HuH-7 (cell line): Measurements from ENCODE around the gene SPTBN1.

Experiments used
- DNase-seq: peaks from one replicate; pipeline ENCODE4 v3.0.0; 2011; ENCODE audit warnings: low spot score

SPTBN1 gene

DNA sequence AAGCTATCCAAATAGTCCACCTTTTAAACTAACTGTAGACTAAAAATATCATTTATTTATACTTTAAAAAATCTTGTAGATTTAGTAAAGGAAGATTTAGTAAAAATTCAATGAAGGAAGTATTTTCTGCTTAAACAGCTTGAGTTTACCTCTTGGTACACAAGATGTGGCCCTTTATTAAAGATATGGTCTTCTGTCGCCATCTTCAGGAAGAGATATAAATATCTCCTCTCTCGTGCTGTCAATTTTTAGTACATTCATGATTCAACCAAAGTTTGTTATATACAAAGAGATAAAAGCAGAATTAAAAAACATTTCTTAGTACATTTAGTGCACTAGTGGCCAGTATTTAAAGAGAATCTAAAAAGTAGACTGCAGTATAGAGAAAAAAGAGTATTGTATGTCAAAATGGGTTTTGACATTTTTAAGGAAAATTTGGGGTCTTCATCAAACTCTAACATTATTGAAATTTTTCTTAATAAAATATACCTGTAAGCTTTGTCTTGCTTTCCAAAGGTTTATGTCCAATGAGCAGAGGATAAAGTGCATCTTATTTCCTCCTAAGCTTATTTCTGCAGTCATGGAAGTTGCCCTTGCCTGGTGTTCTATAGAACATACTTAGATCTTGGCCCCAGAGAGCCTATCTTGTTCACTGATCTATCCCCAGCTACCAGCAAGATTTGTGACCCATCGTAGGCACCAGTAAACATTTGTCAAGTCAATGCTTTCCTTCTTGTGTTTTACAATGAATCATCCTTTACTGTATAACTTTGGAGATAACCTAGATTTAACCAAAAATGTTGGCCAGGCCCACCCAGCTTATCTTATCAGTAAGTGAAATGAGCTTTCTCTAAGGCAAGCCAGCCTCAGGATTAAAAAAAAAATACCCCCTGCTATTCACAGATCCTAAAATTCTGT is 248.8 kb downstream of the SPTBN1 start:
- DNase-seq, result peak; percentile 65

DNA sequence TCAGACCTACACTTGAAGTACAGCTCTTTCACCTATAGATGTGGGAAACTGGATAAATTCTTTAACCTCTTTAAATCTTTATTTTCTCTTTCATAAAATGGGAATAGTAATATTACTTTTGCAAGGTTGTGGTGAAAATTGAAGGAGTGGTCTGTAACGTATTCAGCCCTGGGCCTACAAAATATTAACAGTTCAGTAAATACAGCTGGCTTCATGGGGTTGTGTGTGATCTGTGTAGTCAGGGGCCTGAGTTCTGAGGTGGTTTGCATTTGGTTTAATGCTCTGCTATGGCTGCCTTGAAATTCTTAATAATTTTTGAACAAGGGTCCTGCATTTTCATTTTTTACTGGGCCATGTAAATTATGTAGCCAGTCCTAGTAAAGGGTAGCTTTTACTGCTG is 250.5 kb downstream of the SPTBN1 start:
- DNase-seq, result peak; percentile 43

DNA sequence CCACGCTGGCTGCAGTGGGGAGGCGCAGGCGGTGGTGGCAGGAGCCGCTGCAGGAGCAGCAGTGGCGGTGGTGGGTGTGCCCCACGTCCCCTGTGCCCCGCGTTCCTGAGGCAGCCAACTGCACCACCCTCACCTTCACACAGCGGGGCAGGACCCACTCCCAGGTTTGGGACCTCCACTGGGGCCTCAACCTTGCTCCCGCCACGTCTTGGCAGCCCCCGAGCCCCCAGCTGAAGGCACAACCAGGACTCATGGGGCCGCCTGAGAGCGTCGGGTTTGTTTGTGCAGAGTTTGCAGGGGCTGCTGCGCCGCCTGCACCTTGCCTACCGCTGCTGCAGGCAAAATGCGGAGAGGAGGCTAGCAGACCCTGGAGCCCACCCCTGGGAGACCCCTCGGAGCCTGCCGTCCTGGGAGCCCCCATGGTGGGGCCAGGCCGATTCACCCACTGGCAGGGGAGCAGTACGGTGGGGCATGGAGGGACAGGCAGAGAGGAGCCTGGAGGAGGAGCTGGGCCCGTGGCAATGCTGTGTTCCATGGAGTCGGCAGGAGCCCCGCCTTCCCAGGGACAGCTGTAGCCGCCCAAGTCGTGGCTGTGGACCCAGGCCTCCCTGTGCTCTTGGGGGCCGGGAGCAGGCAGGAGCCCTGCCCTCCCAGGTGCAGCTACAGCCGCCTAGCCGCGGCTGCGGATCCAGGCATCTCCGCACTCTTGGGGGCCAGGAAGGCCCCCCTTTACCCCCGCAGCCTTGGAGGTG is 252.6 kb downstream of the SPTBN1 start:
- DNase-seq, result no peak

DNA sequence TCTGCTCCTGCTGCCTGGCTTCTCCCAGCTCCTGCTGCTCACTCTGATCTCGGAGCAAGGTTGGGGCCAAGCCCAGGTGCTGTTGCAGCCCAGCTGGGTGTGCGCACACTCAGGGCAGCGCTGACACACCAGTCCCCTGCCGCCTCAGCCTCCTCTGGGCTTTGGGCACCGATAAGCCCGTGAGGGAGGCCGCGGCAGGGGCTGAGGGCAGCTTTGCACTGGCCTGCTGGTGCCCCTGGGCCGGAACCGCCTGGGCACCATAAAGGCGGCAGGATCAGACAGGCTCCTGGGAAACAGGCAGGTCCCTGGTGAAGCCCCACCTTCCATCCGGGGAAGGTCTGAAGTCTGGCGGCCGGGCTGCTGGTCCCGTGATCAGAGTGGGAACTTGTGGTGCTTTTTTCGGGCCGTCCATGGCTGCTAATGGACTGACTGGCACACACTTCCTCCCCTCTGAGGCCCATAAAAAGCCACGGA is 253.2 kb downstream of the SPTBN1 start:
- DNase-seq, result no peak

DNA sequence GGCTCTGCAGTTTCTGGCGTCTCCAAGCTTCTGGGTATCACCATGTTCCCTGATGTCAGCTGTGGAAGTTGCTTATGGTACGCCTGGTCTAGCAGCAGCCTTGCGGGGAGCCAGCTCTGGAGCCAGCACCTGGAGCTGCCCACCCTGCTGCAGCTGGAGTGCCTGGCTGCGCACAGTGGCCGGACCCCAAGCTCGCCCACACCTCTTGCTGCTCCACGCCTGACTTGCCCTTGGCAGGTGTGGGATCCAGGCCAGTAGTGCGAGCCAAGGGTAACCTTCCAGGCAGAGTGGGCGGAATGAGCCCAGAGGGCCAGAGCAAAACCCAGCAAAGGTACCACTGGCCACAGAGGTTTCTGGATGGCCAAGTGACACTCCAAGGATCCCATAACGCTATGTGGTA is 254.1 kb downstream of the SPTBN1 start:
- no peak for DNase-seq

GRCh38 chr2:54712516-54712915 is 256.4 kb downstream of the SPTBN1 start:
- DNase-seq, result no peak

- no peak for DNase-seq
Observed at GRCh38 chr2:54714996-54715395, 258.9 kb downstream of the SPTBN1 start.

GRCh38 chr2:54716375-54716774 is 260.2 kb downstream of the SPTBN1 start:
- no peak for DNase-seq

DNA sequence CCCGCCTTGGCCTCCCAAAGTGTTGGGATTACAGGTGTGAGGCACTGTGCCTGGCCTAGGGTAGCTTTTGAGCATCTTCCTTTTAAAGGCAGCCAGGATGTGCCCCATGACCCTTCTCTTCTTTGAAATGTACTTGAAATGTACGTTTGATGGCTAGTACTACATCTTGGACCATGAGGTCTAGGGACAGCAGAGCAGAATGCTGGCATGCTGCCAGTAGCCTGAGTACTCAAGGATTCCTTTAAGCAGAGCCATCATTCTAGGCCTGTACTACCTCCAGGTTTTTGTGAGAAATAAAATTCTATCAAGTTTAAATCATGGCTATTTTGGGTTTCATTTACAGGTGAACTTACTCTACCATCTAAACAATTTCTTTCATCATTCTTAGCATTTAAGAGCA is 264.4 kb downstream of the SPTBN1 start:
- DNase-seq, result no peak
